Stimulated activated CD4-positive, alpha-beta T cell treated with anti-CD3 and anti-CD28 coated beads, Interleukin-1b, Interleukin-23, amount 100 ng/mL, for 48 hours (primary cell): ENCODE data around the gene SYT6.
A peak's percentile ranks its signal among the peaks of the same experiment; 100 is the strongest.

Experiments
- DNase-seq: peaks from one replicate; pipeline ENCODE4 v3.0.0-alpha.2; 2020

Gene SYT6

GRCh38 chr1:114153261-114154145 lies at the start of gene SYT6:
SYT6 (minus strand) TSS chr1:114153869; CDS start chr1:114153772, 97 bp downstream.
- no peak for DNase-seq

DNA sequence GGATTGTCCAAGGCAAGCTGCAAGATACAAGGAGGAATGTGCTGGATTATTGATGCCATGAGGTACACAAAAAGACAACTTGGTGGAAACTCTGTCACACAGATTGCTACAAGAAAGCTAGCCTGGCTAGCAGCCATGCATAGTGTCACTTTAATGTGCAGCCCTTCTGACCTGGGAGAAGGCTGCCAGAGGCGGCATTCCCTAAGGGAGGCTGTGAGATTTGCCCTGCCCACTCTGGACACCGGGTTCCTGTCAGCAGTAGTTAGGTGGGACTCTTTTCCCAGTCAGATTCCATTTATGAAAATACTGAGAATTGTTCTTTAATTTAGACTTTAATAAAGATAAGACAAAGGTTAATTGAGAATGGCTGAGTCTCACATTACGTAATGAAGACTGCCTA lies 47.8 kb upstream of the SYT6 start:
- DNase-seq, result no peak

DNA sequence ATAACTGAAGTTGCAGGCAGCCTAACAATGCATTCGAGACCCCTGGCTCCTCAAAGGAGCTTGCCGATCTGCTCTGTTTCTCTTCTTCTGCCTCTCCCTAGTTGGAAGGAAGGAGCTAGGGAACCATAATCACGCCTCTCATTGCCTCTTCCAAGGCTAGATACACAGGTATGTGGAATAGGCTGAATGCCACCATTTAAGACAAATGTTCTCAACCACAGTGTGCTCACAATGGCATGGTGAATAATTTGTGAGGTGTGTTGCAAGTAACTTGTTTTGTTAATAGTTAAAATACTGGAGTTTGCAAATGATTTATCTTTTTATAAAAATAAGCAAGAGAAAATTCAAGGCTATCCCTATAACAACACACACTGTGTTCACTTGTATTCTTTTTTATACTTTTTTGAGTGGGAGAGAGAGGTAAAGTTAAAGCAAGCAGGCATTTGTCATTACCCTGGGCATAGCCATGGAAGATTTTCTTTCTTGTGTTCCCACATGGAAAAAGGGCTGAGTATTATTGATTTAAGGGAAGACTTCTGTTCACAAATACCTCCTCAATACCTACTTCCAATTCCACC lies 45.4 kb upstream of the SYT6 start:
- no peak for DNase-seq

DNA sequence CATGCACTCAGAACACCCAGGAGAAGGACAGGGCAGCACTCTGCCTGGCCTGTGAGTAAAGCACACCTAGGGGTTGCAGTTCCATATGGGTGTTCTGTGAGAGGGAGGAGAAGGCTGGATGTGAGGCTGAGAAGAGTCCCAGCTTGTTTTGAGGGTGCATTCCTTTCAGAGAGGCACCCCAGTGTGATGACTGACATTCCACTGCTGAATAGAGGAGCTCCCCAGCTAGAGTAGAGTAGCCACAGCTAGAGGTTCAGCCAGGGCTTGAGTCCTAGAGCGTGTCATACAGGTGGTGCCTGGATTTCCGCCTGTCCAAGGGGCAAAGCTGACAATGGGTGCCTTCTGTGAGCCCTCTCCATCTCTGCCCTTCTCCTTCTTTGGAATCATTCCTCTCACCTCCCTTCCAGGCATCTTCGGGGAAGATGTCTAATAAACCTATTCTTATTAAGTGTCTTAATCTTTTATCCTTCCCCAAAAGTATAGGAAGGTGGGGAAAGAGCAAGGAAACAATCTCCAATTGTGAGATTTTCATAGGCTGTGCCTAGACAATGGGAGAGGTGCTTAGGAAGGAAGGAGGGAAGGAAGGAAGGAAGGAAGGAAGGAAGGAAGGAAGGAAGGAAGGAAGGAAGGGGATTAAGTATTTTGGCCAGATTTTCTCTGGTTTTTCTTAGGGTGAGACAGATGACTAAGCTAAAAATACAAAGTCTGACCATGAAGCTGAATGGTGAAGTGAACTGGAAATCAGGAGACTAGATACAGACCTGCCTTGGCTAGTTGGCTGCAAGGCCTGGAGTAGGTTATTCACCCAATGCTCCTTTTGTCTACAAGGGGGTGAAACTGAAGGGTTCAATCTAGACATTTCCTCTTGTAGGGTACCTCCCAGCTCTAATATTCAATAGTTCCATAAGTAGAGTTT lies 43.6 kb upstream of the SYT6 start:
- no peak for DNase-seq

DNA sequence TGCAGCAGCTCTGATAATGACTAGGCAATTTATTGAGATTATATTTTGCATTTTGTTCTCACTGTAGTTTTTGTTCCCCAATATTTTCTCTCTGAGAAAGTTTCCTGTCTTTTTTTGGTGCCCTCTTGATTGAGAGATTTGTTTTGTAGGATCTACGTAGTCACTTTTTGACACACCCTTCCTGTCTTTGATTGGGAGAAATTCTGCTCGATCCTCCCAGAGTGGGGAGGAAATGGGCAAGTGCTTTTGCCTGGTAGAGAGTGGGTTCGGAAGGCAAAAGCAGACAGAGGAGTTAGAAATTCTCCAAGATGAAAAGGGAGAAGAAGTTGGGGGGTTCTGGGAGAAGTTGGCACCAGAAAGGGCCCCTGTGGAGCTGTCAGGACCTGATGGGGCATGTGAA lies 42.1 kb upstream of the SYT6 start:
- DNase-seq, result no peak

- DNase-seq, result no peak
Measured at GRCh38 chr1:114192328-114192727, 38.7 kb upstream of the SYT6 start.

DNA sequence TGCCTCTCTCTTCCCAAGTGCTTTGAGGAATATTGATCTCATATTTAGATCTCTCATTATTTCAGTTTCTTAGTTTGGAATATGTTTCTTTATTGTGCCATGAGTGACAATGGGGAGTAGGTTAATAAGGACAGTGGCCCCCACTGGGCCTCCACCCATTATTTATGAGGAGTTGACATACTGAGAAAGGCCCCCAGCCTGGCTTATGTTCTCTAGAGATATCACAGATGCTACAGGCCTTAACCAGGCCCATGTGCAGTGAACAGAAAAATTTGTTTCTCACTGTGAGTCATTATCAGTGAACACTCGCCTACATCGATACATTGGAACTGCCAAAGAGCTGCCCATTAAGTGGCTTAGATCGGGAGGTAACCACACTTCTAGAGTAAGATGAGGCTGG lies 35.7 kb upstream of the SYT6 start:
- no peak for DNase-seq

GRCh38 chr1:114181356-114181755 lies 27.7 kb upstream of the SYT6 start:
- no peak for DNase-seq

- no peak for DNase-seq
Measured at GRCh38 chr1:114180742-114181141, 27.1 kb upstream of the SYT6 start.

- DNase-seq, result no peak
Measured at GRCh38 chr1:114178936-114179335, 25.3 kb upstream of the SYT6 start.

GRCh38 chr1:114177282-114177681 lies 23.6 kb upstream of the SYT6 start:
- DNase-seq, result no peak

DNA sequence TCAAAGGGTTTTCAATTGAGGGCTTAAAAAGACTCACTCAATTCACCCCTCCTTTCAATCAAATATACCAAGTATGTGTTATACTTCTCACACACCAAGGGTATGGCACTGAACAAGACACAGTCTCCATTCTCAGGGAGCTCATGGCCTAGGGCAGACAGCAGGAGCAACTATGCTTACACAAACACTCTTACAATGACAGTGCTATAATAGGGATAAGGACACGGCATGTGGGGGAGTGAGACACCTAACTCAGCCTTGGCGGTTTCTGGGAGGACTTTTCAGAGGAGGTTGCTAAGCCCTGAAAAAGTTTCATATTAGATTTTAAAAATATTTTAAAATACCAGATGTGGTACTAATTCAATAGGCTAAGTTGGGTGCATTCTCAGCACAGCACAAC lies 22.7 kb upstream of the SYT6 start:
- DNase-seq, result no peak

DNA sequence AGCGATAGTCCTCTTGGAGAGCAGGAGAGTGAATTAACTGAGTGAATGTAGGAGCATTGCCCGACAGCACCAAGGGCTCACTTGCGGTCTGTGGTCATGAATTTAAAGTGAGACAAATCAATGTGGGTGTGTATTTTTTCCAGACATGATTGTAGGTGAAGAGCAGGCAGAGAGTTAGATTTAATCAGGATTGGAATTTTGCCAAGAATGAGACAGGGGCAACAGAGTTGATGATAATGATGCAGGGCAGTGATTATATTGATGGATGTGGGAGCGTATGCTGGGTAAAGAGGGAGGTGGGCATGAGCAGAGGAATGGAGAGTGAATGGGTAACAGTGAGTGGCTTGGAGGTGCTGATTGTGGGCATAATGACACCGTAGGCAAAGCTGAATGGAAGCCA lies 20.0 kb upstream of the SYT6 start:
- DNase-seq, result no peak

DNA sequence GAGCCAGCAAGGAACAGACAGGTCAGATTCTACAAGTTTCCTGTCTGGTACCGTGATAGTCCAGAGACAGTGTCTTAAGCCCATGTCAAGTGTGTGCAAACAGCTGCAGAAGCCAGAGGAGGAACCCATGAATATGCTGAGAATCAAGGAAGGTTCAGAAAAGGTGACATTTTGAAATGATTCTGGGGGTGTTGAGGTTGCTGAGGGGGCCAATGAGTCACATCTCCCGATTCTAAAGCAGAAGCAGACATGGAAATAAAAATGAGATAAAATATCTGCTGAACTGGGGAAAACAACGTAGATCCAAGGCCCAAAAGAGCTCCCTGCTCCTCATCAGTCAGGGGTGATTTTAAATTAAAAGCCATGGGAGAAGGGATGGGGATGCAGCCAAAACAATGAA lies 15.8 kb upstream of the SYT6 start:
- DNase-seq, result no peak

- no peak for DNase-seq
Measured at GRCh38 chr1:114167226-114167625, 13.6 kb upstream of the SYT6 start.

DNA sequence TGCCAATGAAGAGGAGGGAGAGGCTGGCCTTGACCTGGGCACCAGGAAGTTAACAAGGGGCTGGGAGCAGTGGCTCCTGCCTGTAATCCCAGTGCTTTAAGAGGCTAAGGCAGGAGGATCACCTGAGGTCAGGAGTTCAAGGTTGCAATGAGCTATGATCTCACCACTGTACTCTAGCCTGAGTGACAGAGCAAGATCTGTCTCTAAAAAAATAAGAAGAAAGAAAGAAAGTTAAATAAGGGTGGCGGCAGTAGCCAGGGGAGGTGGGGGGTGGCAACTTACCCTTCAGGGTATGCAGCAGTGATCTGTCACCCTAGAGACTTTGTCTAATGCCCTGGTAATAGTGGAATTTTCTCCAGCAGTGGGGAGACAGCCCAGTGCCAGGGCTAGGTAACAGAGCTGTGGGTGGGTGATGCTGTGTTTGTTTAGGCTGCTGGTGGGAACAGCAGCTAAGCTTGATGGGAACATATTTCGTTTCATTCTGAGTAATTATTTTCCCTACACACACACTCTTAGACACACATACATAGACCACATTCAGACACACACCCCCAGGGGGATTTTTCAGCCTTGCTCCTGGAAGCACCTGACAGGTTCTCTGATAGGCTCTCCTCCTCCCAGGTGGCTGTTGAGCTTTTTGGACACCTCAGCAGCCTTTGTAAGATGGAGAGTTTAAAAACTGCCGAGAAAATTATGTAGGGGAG lies 11.3 kb upstream of the SYT6 start:
- peak; percentile 24 for DNase-seq

GRCh38 chr1:114159941-114160340 lies 6.3 kb upstream of the SYT6 start:
- DNase-seq, result no peak

- DNase-seq, result no peak
Measured at GRCh38 chr1:114157275-114157660, 3.6 kb upstream of the SYT6 start.

DNA sequence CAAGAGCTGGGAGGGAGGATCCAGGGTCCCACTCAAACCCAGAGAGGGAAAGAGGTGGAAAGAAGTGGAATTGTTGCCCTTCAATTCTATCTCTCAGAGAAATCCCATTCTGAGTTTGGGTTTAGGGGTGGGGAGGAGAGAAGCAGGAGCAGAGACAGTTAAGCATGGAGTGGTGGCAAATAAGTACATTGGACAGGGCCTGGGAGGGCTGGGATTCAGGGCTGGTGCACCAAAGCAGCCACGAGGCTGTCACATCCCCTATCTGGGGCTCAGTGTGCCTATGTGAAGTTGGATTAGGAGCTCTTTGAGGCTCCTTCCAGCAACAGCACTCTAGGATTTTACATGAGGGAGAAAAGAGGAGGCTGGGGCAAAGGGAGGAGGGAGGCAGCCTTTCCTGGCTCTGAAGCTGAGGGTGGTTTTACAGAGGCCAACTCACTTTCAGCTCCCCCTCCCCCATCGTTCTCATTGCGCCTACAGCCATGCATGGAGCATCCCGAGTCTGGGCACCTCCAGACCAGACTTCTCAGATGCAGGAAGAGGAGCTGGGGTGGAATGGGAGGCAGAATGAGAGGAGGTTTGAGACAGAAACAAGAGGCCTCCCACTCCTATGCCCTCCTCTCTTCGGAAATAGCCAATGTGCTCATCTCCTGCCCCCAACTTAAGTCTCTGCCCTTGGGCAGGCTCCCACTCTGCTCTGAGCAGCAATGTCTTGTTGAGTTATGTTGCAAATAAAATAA lies 3.0 kb upstream of the SYT6 start:
- no peak for DNase-seq

- no peak for DNase-seq
Measured at GRCh38 chr1:114155706-114156105, 2.0 kb upstream of the SYT6 start.

DNA sequence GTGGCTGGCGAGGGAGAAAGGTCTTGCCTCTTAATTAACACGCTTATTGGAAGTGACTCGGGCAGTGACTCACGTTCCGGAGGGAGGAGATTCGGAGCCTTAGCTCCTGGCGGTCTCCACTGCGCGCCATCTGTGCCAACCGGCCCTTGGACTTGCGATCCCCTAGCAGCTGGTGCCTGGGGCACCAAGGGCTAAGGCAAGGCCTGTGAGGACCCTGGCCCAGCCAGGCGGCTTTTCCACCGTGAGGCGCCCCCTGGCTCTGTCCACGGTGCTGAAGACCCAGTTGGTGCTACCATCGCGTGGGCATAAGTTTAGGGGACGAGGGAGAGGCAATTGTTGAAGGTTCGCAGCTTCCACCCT lies 1.3 kb upstream of the SYT6 start:
- no peak for DNase-seq
